GM18873 (cell line): ENCODE results near the gene GSTT2B.
"Not testable (repeated sequence)": the region's sequence is repeated elsewhere in the genome, so short reads cannot be mapped to it uniquely, and the experiment has no call there.

Experiments used
- ATAC-seq: cut with Tn5 transposase; IDR thresholded peaks from one replicate; pipeline ENCODE4 v1.9.1; 2021; ENCODE audit warnings: mild to moderate bottlenecking, moderate library complexity, moderate number of reproducible peaks; ENCODE audit not compliant: unreplicated experiment, low FRiP score

The GSTT2B gene

DNA sequence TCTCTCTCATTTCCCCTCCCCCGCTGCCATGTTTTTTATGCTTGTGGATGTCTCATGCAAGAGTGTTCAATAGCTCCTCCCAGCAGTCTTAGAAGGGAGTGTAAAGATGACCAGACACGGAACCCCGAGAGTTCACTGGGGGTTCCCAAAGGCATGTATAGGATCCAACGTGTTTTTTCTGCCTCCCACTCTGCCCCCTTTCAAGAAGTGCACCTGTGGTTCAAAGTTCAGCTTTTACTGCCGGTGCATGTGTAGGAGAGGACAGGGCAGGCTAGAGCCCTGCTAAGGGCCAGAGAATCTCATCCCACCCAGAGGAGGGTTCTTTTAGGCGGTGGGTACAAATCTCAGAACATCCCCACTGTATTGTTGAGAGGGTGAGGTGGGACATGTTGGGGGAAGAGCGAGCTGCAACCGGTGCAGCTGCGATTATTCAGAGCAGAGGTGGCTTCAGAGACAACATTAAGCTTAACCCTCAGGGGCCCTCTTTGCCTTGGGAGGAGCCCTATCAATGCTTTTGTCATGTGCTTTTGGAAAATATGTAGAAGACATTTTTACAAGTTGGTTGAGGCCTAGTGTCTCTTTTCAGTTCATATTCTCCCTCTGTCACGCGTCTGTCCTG is 52.3 kb downstream of the GSTT2B start:
- no peak for ATAC-seq

DNA sequence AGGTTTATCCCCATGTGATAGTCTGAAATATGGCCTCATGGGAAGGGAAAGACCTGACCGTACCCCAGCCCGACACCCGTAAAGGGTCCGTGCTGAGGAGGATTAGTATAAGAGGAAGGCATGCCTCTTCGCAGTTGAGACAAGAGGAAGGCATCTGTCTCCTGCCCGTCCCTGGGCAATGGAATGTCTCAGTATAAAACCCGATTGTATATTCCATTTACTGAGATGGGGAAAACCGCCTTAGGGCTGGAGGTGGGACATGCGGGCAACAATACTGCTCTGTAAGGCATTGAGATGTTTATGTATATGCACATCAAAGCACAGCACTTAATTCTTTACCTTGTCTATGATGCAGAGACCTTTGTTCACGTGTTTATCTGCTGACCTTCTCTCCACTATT is 53.6 kb downstream of the GSTT2B start:
- not testable (repeated sequence) for ATAC-seq
